Measurements from ENCODE around the gene QPRT.
"Not testable (repeated sequence)": the region's sequence is repeated elsewhere in the genome, so short reads cannot be mapped to it uniquely, and the experiment has no call there.

QPRT gene

GRCh38 chr16:29738514-29738913 lies 59.5 kb downstream of the QPRT start:
- no peak for DNase-seq
- intact Hi-C loops (cut with DNase I): no loop called here

- DNase-seq; intact Hi-C loops (cut with DNase I): not testable (repeated sequence)
Measured at GRCh38 chr16:29739927-29740629, 61.1 kb downstream of the QPRT start.

- DNase-seq; intact Hi-C loops (cut with DNase I): not testable (repeated sequence)
Measured at GRCh38 chr16:29740630-29741015, 61.6 kb downstream of the QPRT start.

GRCh38 chr16:29742683-29743275 lies 63.8 kb downstream of the QPRT start:
- no peak for DNase-seq
- intact Hi-C loops (cut with DNase I): no loop called here

- DNase-seq: no peak
Measured at GRCh38 chr16:29743475-29743826, 64.5 kb downstream of the QPRT start.

GRCh38 chr16:29743827-29744531 lies 65.0 kb downstream of the QPRT start:
- no peak for DNase-seq
- intact Hi-C loops (cut with DNase I): no loop called here

More at GRCh38 chr16:29743475-29743826, 64.5 kb downstream of the QPRT start:
- intact Hi-C loops (cut with DNase I): no loop called here

GRCh38 chr16:29744541-29745101 lies 65.6 kb downstream of the QPRT start:
- no peak for DNase-seq
- intact Hi-C loops (cut with DNase I): no loop called here

GRCh38 chr16:29745121-29745852 lies 66.3 kb downstream of the QPRT start:
- no peak for DNase-seq
- intact Hi-C loops (cut with DNase I): no loop called here

- peak in 40 of 42 donors; percentile 13 to 67 (median 37) for DNase-seq
- intact Hi-C loops (cut with DNase I): no loop called here
Measured at GRCh38 chr16:29745853-29746345, 66.9 kb downstream of the QPRT start, which contains the start of gene C16orf54. Gene C16orf54, minus strand, starts transcription at chr16:29745990. Its CDS starts 1,039 bp downstream, at chr16:29744951.

GRCh38 chr16:29746518-29746917 lies 67.5 kb downstream of the QPRT start:
- intact Hi-C loops (cut with DNase I); DNase-seq: not testable (repeated sequence)

Data from head of caudate nucleus (tissue), 42 donors.